OCI-LY3 (cell line): ENCODE data around the gene TMEM259.

ENCODE experiments used
- H2AFZ ChIP-seq: fragments of 200-600, 300-600 bp; shearing (Covaris generic); 2 replicates; pipeline ENCODE4 v1.6.0; 2014; ENCODE audit warnings: antibody characterized with exemption, low read depth, low read length
- H3K27ac ChIP-seq: fragments of 200-600, 300-600 bp; sonication (generic); 2 replicates; pipeline ENCODE4 v1.5.1; 2014; ENCODE audit warnings: mild to moderate bottlenecking, low read length, moderate library complexity, mixed read lengths
- H3K27me3 ChIP-seq: fragments of 200-600, 300-600 bp; sonication (generic); 2 replicates; pipeline ENCODE4 v1.6.1; 2014; ENCODE audit warnings: low read depth, low read length, mixed read lengths
- H3K36me3 ChIP-seq: fragments of 200-600, 300-600 bp; sonication (generic); replicated peaks from 2 replicates; pipeline ENCODE3; 2014; ENCODE audit warnings: low read depth, low read length, mixed read lengths
- H3K4me1 ChIP-seq: fragments of 300-600, 200-600 bp; sonication (generic); 2 replicates; pipeline ENCODE4 v1.6.1; 2014; ENCODE audit warnings: low read length, mixed read lengths
- H3K4me2 ChIP-seq: fragments of 200-600, 300-600 bp; sonication (generic); 2 replicates; pipeline ENCODE4 v1.6.1; 2014; ENCODE audit warnings: low read length, mixed read lengths
- H3K4me3 ChIP-seq: fragments of 300-600, 200-600 bp; sonication (generic); 2 replicates; pipeline ENCODE4 v1.5.1; 2014; ENCODE audit warnings: antibody characterized with exemption, mild to moderate bottlenecking, low read length, moderate library complexity
- H3K79me2 ChIP-seq: fragments of 300-600, 200-600 bp; shearing (Covaris generic); 2 replicates; pipeline ENCODE4 v1.6.1; 2014; ENCODE audit warnings: mild to moderate bottlenecking, low read length, mixed read lengths
- H3K9ac ChIP-seq: fragments of 300-600, 200-600 bp; shearing (Covaris generic); 2 replicates; pipeline ENCODE4 v1.6.0; 2014; ENCODE audit warnings: mild to moderate bottlenecking, low read length, moderate library complexity
- H3K9me3 ChIP-seq: fragments of 200-600, 300-600 bp; shearing (Covaris generic); 2 replicates; pipeline ENCODE4 v1.6.1; 2014; ENCODE audit warnings: low read length, mixed read lengths; ENCODE audit not compliant: insufficient read depth
- H4K20me1 ChIP-seq: fragments of 200-600, 300-600 bp; sonication (generic); 2 replicates; pipeline ENCODE4 v1.6.1; 2016; ENCODE audit warnings: low read length, mixed read lengths; ENCODE audit not compliant: insufficient read depth
- CTCF ChIP-seq: fragments of 200-600, 300-600 bp; sonication (generic); IDR thresholded peaks from 2 replicates; pipeline ENCODE4 v1.5.1; 2014; ENCODE audit warnings: antibody characterized with exemption, low read length, low read depth
- EZH2phosphoT487 ChIP-seq: fragments of 200-600 bp; shearing (Covaris generic); IDR thresholded peaks from 2 replicates; pipeline ENCODE4 v1.6.1; 2018; ENCODE audit warnings: antibody characterized with exemption, mixed run types, low read depth

Gene TMEM259

GRCh38 chr19:1007399-1008251 lies 13.3 kb downstream of the TMEM259 start:
- Histone ChIP-seq H3K79me2 (no peaks in the 10 kb centered on the region; the same call in 1 of the 2 replicates), H3K9ac (no peak overlapping the region), H3K4me1 (no peaks in the 10 kb centered on the region), H3K4me2 (no peak overlapping the region), H3K27me3 (no peaks in the 10 kb centered on the region), H2AFZ (no peak overlapping the region), H4K20me1 (peaks cover 8% of the 10 kb centered on the region; the same call in 1 of the 2 replicates), H3K36me3 (peaks cover 46% of the 10 kb centered on the region), H3K27ac (no peak overlapping the region), H3K9me3 (no peaks in the 10 kb centered on the region), H3K4me3 (no peak overlapping the region)
- TF ChIP-seq CTCF (no peak), EZH2phosphoT487 (no peak)

GRCh38 chr19:1006711-1007398 lies 14.1 kb downstream of the TMEM259 start:
- no peak overlapping the region for H3K4me3 ChIP-seq
- no peak overlapping the region for H2AFZ ChIP-seq
- peaks cover 8% of the 10 kb centered on the region; the same call in 1 of the 2 replicates for H4K20me1 ChIP-seq
- no peak overlapping the region for H3K4me2 ChIP-seq
- H3K36me3 ChIP-seq: peaks cover 40% of the 10 kb centered on the region
- H3K27me3 ChIP-seq: no peaks in the 10 kb centered on the region
- H3K27ac ChIP-seq: no peak overlapping the region
- no peak for TF ChIP-seq EZH2phosphoT487
- TF ChIP-seq CTCF: 0 out of 2 replicates have a peak, but pooled peaks have one; percentile 6
- no peak overlapping the region for H3K9ac ChIP-seq
- no peaks in the 10 kb centered on the region for H3K9me3 ChIP-seq
- H3K4me1 ChIP-seq: no peaks in the 10 kb centered on the region
- H3K79me2 ChIP-seq: no peaks in the 10 kb centered on the region; the same call in 1 of the 2 replicates

- H3K4me3 ChIP-seq: no peak overlapping the region
- H3K27ac ChIP-seq: no peak overlapping the region
- H4K20me1 ChIP-seq: peaks cover 8% of the 10 kb centered on the region; the same call in 1 of the 2 replicates
- no peak overlapping the region for H3K9ac ChIP-seq
- no peaks in the 10 kb centered on the region for H3K27me3 ChIP-seq
- H3K4me1 ChIP-seq: peaks cover 3% of the 10 kb centered on the region
- peaks cover 27% of the 10 kb centered on the region for H3K36me3 ChIP-seq
- no peak for TF ChIP-seq CTCF
- H3K9me3 ChIP-seq: no peaks in the 10 kb centered on the region
- H3K79me2 ChIP-seq: no peaks in the 10 kb centered on the region
- no peak overlapping the region for H3K4me2 ChIP-seq
- H2AFZ ChIP-seq: no peak overlapping the region
Observed at GRCh38 chr19:1004803-1005664, 15.9 kb downstream of the TMEM259 start.
